Stimulated activated naive CD8-positive, alpha-beta T cell treated with anti-CD3 and anti-CD28 coated beads, Interleukin-15, Interleukin-2, amounts not matched to agents 100 U/mL and 50 U/mL, for 24 hours (primary cell): ENCODE data around the gene FBLN2.
"Not testable (repeated sequence)": the region's sequence is repeated elsewhere in the genome, so short reads cannot be mapped to it uniquely, and the experiment has no call there.

Experiments used
- ATAC-seq: fragments of 150-1000 bp; cut with Tn5 transposase; one replicate; pipeline ENCODE4 v1.10.0; 2021
- DNase-seq: peaks from one replicate; pipeline ENCODE4 v3.0.0; 2021

FBLN2 gene

GRCh38 chr3:13548696-13549622, at the start of gene FBLN2:
Gene FBLN2 (plus strand): TSS chr3:13549125. CDS start chr3:13570356, 21,231 bp downstream.
- ATAC-seq = no peak
- peak; percentile 35 for DNase-seq

GRCh38 chr3:13499246-13499645, 49.7 kb upstream of the FBLN2 start:
- not testable (repeated sequence) for ATAC-seq, DNase-seq

- DNase-seq = peak; percentile 37
- ATAC-seq = no peak
These were observed 48.6 kb upstream of the FBLN2 start for GRCh38 chr3:13500133-13500885.

GRCh38 chr3:13501056-13501455, 47.9 kb upstream of the FBLN2 start:
- no peak for ATAC-seq

GRCh38 chr3:13501521-13501920, 47.4 kb upstream of the FBLN2 start:
- no peak for ATAC-seq

More at GRCh38 chr3:13501056-13501455, 47.9 kb upstream of the FBLN2 start:
- DNase-seq = no peak

GRCh38 chr3:13501958-13502790, 46.8 kb upstream of the FBLN2 start:
- no peak for DNase-seq
- ATAC-seq = no peak

More at GRCh38 chr3:13501521-13501920, 47.4 kb upstream of the FBLN2 start:
- no peak for DNase-seq

GRCh38 chr3:13502791-13503060, 46.2 kb upstream of the FBLN2 start:
- no peak for ATAC-seq
- DNase-seq = no peak

GRCh38 chr3:13504161-13504831, 44.6 kb upstream of the FBLN2 start:
- ATAC-seq (no peak), DNase-seq (no peak)

- no peak for DNase-seq
- ATAC-seq = no peak
These were observed 43.5 kb upstream of the FBLN2 start for GRCh38 chr3:13505147-13506130.

GRCh38 chr3:13506239-13506638, 42.7 kb upstream of the FBLN2 start:
- DNase-seq (no peak), ATAC-seq (no peak)

- DNase-seq (no peak), ATAC-seq (no peak)
These were observed 42.2 kb upstream of the FBLN2 start for GRCh38 chr3:13506680-13507079.

GRCh38 chr3:13507247-13507569, 41.7 kb upstream of the FBLN2 start:
- ATAC-seq (no peak), DNase-seq (no peak)

GRCh38 chr3:13507570-13508339, 41.2 kb upstream of the FBLN2 start:
- no peak for ATAC-seq
- no peak for DNase-seq

GRCh38 chr3:13508496-13508895, 40.4 kb upstream of the FBLN2 start:
- ATAC-seq = no peak
- DNase-seq = no peak

- no peak for DNase-seq
- ATAC-seq = no peak
These were observed 39.7 kb upstream of the FBLN2 start for GRCh38 chr3:13509059-13509815.

- DNase-seq (no peak), ATAC-seq (no peak)
These were observed 39.1 kb upstream of the FBLN2 start for GRCh38 chr3:13509816-13510192.

- DNase-seq (no peak), ATAC-seq (no peak)
These were observed 36.5 kb upstream of the FBLN2 start for GRCh38 chr3:13512451-13512850.

GRCh38 chr3:13513051-13513912, 35.6 kb upstream of the FBLN2 start:
- ATAC-seq = no peak
- DNase-seq = no peak
